OCI-LY3 (cell line): ENCODE results near the gene TULP3.

Experiments
- H2AFZ ChIP-seq: fragments of 200-600, 300-600 bp; shearing (Covaris generic); 2 replicates; pipeline ENCODE4 v1.6.0; 2014; ENCODE audit warnings: antibody characterized with exemption, low read depth, low read length
- H3K27ac ChIP-seq: fragments of 200-600, 300-600 bp; sonication (generic); 2 replicates; pipeline ENCODE4 v1.5.1; 2014; ENCODE audit warnings: mild to moderate bottlenecking, low read length, moderate library complexity, mixed read lengths
- H3K27me3 ChIP-seq: fragments of 200-600, 300-600 bp; sonication (generic); 2 replicates; pipeline ENCODE4 v1.6.1; 2014; ENCODE audit warnings: low read depth, low read length, mixed read lengths
- H3K36me3 ChIP-seq: fragments of 200-600, 300-600 bp; sonication (generic); replicated peaks from 2 replicates; pipeline ENCODE3; 2014; ENCODE audit warnings: low read depth, low read length, mixed read lengths
- H3K4me1 ChIP-seq: fragments of 300-600, 200-600 bp; sonication (generic); 2 replicates; pipeline ENCODE4 v1.6.1; 2014; ENCODE audit warnings: low read length, mixed read lengths
- H3K4me2 ChIP-seq: fragments of 200-600, 300-600 bp; sonication (generic); 2 replicates; pipeline ENCODE4 v1.6.1; 2014; ENCODE audit warnings: low read length, mixed read lengths
- H3K4me3 ChIP-seq: fragments of 300-600, 200-600 bp; sonication (generic); 2 replicates; pipeline ENCODE4 v1.5.1; 2014; ENCODE audit warnings: antibody characterized with exemption, mild to moderate bottlenecking, low read length, moderate library complexity
- H3K79me2 ChIP-seq: fragments of 300-600, 200-600 bp; shearing (Covaris generic); 2 replicates; pipeline ENCODE4 v1.6.1; 2014; ENCODE audit warnings: mild to moderate bottlenecking, low read length, mixed read lengths
- H3K9ac ChIP-seq: fragments of 300-600, 200-600 bp; shearing (Covaris generic); 2 replicates; pipeline ENCODE4 v1.6.0; 2014; ENCODE audit warnings: mild to moderate bottlenecking, low read length, moderate library complexity
- H3K9me3 ChIP-seq: fragments of 200-600, 300-600 bp; shearing (Covaris generic); 2 replicates; pipeline ENCODE4 v1.6.1; 2014; ENCODE audit warnings: low read length, mixed read lengths; ENCODE audit not compliant: insufficient read depth
- H4K20me1 ChIP-seq: fragments of 200-600, 300-600 bp; sonication (generic); 2 replicates; pipeline ENCODE4 v1.6.1; 2016; ENCODE audit warnings: low read length, mixed read lengths; ENCODE audit not compliant: insufficient read depth
- EZH2phosphoT487 ChIP-seq: fragments of 200-600 bp; shearing (Covaris generic); IDR thresholded peaks from 2 replicates; pipeline ENCODE4 v1.6.1; 2018; ENCODE audit warnings: antibody characterized with exemption, mixed run types, low read depth
- TF ChIP-seq, protein P1 (sequence below): fragments of 200-600, 300-600 bp; sonication (generic); IDR thresholded peaks from 2 replicates; pipeline ENCODE4 v1.5.1; 2014; ENCODE audit warnings: antibody characterized with exemption, low read length, low read depth

The TULP3 gene

DNA sequence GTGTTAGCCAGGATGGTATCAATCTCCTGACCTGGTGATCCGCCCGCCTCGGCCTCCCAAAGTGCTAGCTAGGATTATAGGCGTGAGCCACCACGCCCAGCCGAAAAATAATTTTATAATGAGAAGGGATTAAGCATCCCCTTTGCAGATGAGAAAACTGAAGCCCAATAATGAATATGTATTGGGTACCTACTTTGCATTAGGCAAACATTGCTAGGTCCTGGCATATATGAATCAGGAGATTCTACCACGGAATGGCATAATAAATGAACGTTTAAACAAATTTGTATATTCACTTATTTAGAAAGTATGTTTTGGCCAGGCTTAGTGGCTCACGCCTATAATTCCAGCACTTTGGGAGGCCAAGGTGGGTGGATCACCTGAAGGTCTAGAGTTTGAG, 32.4 kb downstream of the TULP3 start:
- no peaks in the 10 kb centered on the region for H3K27me3 ChIP-seq
- no peaks in the 10 kb centered on the region for H4K20me1 ChIP-seq
- H2AFZ ChIP-seq: no peak overlapping the region
- no peak overlapping the region for H3K4me3 ChIP-seq
- peaks cover 6% of the 10 kb centered on the region for H3K36me3 ChIP-seq
- H3K4me2 ChIP-seq: no peak overlapping the region
- H3K9ac ChIP-seq: no peak overlapping the region
- no peak for TF ChIP-seq EZH2phosphoT487
- TF ChIP-seq, protein P1, sequence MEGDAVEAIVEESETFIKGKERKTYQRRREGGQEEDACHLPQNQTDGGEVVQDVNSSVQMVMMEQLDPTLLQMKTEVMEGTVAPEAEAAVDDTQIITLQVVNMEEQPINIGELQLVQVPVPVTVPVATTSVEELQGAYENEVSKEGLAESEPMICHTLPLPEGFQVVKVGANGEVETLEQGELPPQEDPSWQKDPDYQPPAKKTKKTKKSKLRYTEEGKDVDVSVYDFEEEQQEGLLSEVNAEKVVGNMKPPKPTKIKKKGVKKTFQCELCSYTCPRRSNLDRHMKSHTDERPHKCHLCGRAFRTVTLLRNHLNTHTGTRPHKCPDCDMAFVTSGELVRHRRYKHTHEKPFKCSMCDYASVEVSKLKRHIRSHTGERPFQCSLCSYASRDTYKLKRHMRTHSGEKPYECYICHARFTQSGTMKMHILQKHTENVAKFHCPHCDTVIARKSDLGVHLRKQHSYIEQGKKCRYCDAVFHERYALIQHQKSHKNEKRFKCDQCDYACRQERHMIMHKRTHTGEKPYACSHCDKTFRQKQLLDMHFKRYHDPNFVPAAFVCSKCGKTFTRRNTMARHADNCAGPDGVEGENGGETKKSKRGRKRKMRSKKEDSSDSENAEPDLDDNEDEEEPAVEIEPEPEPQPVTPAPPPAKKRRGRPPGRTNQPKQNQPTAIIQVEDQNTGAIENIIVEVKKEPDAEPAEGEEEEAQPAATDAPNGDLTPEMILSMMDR: no peak
- no peaks in the 10 kb centered on the region for H3K4me1 ChIP-seq
- H3K9me3 ChIP-seq: no peaks in the 10 kb centered on the region
- H3K79me2 ChIP-seq: no peaks in the 10 kb centered on the region
- no peak overlapping the region for H3K27ac ChIP-seq

DNA sequence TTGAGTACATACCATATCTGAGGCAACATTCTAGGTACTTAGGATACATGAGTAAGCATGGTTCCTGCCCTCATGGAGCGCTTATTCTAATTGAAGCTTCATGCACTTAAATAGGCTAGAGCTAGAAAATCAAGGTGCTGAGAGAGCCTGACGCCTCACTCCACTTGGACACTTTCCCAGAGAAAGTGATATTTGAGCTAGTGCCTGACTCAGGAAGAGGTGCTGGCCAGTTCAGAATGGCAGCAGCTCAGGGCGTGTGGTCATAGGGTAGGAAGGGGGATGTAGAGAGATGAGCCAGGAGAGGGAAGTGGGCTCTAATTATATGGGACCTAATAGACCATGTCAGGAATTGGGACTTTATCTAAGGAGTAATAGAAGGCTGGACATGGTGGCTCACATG, 33.3 kb downstream of the TULP3 start:
- no peak overlapping the region for H3K4me3 ChIP-seq
- H3K9ac ChIP-seq: no peak overlapping the region
- H3K4me1 ChIP-seq: no peaks in the 10 kb centered on the region
- H4K20me1 ChIP-seq: no peaks in the 10 kb centered on the region
- H3K4me2 ChIP-seq: no peak overlapping the region
- TF ChIP-seq, protein P1: no peak
- no peak for TF ChIP-seq EZH2phosphoT487
- H3K9me3 ChIP-seq: no peaks in the 10 kb centered on the region
- H3K36me3 ChIP-seq: peaks cover 6% of the 10 kb centered on the region
- no peaks in the 10 kb centered on the region for H3K27me3 ChIP-seq
- H2AFZ ChIP-seq: no peak overlapping the region
- no peaks in the 10 kb centered on the region for H3K79me2 ChIP-seq
- no peak overlapping the region for H3K27ac ChIP-seq

DNA sequence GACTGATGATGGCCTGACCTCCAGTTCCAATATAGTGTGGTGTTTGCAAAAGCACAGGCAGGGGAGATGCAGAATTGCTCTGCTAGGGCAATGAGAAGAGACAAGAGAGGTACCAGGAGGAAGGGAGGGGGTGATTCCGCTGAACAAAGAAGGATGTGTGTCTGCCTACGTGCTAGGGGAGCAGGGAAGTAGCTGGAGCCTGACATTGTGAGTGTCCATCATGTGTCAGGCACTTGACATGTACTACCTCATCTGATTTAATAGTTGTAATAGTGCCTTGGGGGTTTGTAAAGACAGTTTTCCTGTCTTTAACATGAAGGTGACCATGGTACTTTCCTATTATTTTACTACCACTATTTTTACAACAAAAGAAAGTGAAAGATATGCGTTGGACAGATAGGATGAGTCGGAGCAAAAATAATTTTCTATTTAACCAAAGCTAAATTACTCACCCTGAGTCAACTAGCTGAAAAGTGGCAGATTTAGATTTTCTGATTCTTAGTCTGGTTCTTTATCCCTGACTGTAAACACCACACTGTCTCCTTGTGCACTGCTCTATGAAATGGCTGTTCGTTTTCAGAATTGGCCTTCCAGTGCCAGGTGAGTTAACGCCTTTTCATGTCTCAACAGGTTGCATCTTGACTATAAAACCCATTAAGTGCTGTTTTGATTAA, 34.8 kb downstream of the TULP3 start:
- H3K4me2 ChIP-seq: no peak overlapping the region
- H3K9ac ChIP-seq: no peak overlapping the region
- no peaks in the 10 kb centered on the region for H3K27me3 ChIP-seq
- no peak for TF ChIP-seq EZH2phosphoT487
- TF ChIP-seq, protein P1: no peak
- H3K79me2 ChIP-seq: no peaks in the 10 kb centered on the region
- no peak overlapping the region for H3K27ac ChIP-seq
- no peaks in the 10 kb centered on the region for H4K20me1 ChIP-seq
- H3K9me3 ChIP-seq: no peaks in the 10 kb centered on the region
- no peak overlapping the region for H2AFZ ChIP-seq
- H3K4me1 ChIP-seq: no peaks in the 10 kb centered on the region
- H3K4me3 ChIP-seq: no peak overlapping the region
- H3K36me3 ChIP-seq: peaks cover 6% of the 10 kb centered on the region

DNA sequence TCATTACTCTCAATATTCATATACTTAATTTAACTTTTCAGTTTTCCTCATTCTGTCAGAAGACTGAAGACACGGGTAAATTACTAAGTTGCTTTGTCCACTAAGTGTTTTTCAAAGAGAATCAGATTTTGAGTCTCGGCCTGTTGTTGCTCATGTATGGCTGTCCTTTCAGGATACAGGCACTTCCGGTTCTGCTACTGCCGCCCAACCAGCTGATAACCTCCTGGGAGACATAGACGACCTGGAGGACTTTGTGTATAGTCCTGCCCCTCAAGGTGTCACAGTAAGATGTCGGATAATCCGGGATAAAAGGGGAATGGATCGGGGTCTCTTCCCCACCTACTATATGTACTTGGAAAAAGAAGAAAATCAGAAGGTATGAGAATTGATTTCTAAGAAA, 40.2 kb downstream of the TULP3 start:
- Histone ChIP-seq H3K4me1 (no peaks in the 10 kb centered on the region), H3K27ac (no peak overlapping the region), H3K27me3 (no peaks in the 10 kb centered on the region), H3K4me3 (no peak overlapping the region), H2AFZ (no peak overlapping the region), H3K79me2 (no peaks in the 10 kb centered on the region), H3K36me3 (peaks cover 2% of the 10 kb centered on the region), H3K9me3 (no peaks in the 10 kb centered on the region), H3K9ac (no peak overlapping the region), H4K20me1 (no peaks in the 10 kb centered on the region), H3K4me2 (no peak overlapping the region)
- TF ChIP-seq EZH2phosphoT487: no peak
- TF ChIP-seq, protein P1: no peak
